HEK293 (cell line): ENCODE results near the gene HIPK2.

Experiments
- ZNF707 ChIP-seq: fragments of 450-650 bp; formaldehyde crosslinking; IDR thresholded peaks from 2 replicates; pipeline ENCODE4 v1.5.1; 2016; ENCODE audit warnings: missing biosample characterization, missing genetic modification characterization
- TF ChIP-seq, protein P1 (sequence below): fragments of 450-650 bp; formaldehyde crosslinking; IDR thresholded peaks from 2 replicates; pipeline ENCODE4 v1.5.1; 2016; ENCODE audit warnings: missing biosample characterization, missing genetic modification characterization
- TF ChIP-seq, protein P2 (sequence below): fragments of 450-650 bp; formaldehyde crosslinking; IDR thresholded peaks from 2 replicates; pipeline ENCODE4 v1.5.1; 2016; ENCODE audit warnings: missing biosample characterization, missing genetic modification characterization
- TF ChIP-seq, protein P3 (sequence below): fragments of 450-650 bp; formaldehyde crosslinking; IDR thresholded peaks from 2 replicates; pipeline ENCODE4; 2016; ENCODE audit warnings: missing biosample characterization, missing genetic modification characterization
- TF ChIP-seq, protein P4 (sequence below): fragments of 450-650 bp; IDR thresholded peaks from 2 replicates; pipeline ENCODE4 v1.5.1; 2018; ENCODE audit warnings: missing biosample characterization, missing genetic modification characterization

DNA sequence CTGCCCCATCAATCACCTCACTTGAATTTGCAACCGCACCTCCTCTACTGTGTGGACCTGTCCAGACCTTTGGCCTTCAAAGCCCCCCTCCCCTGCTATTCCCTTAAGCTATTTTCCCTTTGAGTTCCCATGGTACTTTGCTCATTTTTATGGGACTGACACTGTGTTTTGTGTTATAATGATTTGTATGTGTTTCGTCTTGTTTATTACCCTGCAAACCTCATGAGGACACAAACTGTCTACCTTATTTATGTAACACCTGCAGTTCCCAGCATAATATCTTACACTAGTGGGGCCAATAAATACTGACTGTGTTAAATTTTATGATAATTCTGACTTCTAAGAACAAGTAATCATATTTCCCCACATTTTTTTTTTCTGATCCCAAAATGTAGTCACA lies 183.7 kb downstream of the HIPK2 start:
- TF ChIP-seq ZNF707 (tag by site-specific recombination): no peak
- TF ChIP-seq, protein P1, sequence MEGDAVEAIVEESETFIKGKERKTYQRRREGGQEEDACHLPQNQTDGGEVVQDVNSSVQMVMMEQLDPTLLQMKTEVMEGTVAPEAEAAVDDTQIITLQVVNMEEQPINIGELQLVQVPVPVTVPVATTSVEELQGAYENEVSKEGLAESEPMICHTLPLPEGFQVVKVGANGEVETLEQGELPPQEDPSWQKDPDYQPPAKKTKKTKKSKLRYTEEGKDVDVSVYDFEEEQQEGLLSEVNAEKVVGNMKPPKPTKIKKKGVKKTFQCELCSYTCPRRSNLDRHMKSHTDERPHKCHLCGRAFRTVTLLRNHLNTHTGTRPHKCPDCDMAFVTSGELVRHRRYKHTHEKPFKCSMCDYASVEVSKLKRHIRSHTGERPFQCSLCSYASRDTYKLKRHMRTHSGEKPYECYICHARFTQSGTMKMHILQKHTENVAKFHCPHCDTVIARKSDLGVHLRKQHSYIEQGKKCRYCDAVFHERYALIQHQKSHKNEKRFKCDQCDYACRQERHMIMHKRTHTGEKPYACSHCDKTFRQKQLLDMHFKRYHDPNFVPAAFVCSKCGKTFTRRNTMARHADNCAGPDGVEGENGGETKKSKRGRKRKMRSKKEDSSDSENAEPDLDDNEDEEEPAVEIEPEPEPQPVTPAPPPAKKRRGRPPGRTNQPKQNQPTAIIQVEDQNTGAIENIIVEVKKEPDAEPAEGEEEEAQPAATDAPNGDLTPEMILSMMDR (tag by site-specific recombination): no peak
- TF ChIP-seq, protein P2, sequence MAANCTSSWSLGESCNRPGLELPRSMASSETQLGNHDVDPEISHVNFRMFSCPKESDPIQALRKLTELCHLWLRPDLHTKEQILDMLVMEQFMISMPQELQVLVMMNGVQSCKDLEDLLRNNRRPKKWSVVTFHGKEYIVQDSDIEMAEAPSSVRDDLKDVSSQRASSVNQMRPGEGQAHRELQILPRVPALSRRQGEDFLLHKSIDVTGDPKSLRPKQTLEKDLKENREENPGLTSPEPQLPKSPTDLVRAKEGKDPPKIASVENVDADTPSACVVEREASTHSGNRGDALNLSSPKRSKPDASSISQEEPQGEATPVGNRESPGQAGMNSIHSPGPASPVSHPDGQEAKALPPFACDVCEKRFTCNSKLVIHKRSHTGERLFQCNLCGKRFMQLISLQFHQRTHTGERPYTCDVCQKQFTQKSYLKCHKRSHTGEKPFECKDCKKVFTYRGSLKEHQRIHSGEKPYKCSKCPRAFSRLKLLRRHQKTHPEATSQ (tag by site-specific recombination): no peak
- TF ChIP-seq, protein P3, sequence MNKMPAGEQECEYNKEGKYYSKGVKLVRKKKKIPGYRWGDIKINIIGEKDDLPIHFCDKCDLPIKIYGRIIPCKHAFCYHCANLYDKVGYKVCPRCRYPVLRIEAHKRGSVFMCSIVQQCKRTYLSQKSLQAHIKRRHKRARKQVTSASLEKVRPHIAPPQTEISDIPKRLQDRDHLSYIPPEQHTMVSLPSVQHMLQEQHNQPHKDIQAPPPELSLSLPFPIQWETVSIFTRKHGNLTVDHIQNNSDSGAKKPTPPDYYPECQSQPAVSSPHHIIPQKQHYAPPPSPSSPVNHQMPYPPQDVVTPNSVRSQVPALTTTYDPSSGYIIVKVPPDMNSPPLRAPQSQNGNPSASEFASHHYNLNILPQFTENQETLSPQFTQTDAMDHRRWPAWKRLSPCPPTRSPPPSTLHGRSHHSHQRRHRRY (tag by site-specific recombination): no peak
- TF ChIP-seq, protein P4, sequence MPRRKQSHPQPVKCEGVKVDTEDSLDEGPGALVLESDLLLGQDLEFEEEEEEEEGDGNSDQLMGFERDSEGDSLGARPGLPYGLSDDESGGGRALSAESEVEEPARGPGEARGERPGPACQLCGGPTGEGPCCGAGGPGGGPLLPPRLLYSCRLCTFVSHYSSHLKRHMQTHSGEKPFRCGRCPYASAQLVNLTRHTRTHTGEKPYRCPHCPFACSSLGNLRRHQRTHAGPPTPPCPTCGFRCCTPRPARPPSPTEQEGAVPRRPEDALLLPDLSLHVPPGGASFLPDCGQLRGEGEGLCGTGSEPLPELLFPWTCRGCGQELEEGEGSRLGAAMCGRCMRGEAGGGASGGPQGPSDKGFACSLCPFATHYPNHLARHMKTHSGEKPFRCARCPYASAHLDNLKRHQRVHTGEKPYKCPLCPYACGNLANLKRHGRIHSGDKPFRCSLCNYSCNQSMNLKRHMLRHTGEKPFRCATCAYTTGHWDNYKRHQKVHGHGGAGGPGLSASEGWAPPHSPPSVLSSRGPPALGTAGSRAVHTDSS (tag by site-specific recombination): no peak
